ENCODE measurements around the gene TMEM239.

DNA sequence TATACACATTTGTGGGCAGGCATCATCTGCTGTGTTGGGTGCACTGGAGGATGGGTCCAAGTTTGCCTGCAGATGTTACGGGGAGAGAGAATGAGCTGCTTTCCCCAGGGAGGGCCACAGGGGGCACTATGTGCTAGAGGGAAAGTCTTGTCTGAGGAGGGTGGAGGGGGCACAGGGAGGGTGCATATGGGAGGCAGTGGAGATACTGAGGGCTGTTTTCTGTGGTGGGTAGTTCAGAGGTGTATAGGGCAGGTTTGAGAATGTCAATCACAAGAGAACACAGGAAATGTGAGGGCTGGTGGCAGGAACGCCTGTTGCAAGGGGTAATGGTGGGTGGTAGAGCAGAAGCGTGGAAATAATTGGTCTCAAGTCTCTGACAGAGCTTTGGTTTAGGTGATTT, 49.5 kb downstream of the TMEM239 start:
- no peak for TF ChIP-seq CSDC2 (CRISPR knock-in tag; IDR thresholded peaks at IDR 0.05)
- no peak for TF ChIP-seq TOX (CRISPR knock-in tag; IDR thresholded peaks at IDR 0.05; ENCODE audit: borderline replicate concordance)
- TF ChIP-seq, protein P1, sequence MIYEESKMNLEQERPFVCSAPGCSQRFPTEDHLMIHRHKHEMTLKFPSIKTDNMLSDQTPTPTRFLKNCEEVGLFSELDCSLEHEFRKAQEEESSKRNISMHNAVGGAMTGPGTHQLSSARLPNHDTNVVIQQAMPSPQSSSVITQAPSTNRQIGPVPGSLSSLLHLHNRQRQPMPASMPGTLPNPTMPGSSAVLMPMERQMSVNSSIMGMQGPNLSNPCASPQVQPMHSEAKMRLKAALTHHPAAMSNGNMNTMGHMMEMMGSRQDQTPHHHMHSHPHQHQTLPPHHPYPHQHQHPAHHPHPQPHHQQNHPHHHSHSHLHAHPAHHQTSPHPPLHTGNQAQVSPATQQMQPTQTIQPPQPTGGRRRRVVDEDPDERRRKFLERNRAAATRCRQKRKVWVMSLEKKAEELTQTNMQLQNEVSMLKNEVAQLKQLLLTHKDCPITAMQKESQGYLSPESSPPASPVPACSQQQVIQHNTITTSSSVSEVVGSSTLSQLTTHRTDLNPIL (CRISPR knock-in tag; IDR thresholded peaks at IDR 0.05; ENCODE audit: low read depth), result no peak
- no peak for TF ChIP-seq ZFP30 (CRISPR knock-in tag; IDR thresholded peaks at IDR 0.05)
- no peak for TF ChIP-seq ZNF70 (CRISPR knock-in tag; IDR thresholded peaks at IDR 0.05)
